GM12864 (cell line): ENCODE data around the gene SHISA7.
"Not testable (repeated sequence)": the region's sequence is repeated elsewhere in the genome, so short reads cannot be mapped to it uniquely, and the experiment has no call there.

Experiments
- DNase-seq: peaks from one replicate; pipeline ENCODE4 v3.0.0-alpha.2; 2011; ENCODE audit warnings: low read depth
- H3K4me3 ChIP-seq: 2 replicates; pipeline ENCODE4 v1.5.1; 2011; ENCODE audit warnings: mild to moderate bottlenecking, low read depth, low read length, control low read depth
- CTCF ChIP-seq: IDR thresholded peaks from 2 replicates; pipeline ENCODE4 v1.5.1; 2011; ENCODE audit warnings: low read depth, mild to moderate bottlenecking, moderate library complexity, low read length, control low read depth, inconsistent platforms; ENCODE audit errors: missing control alignments

Gene SHISA7

GRCh38 chr19:55451163-55451964 lies 8.3 kb upstream of the SHISA7 start:
- no peak for TF ChIP-seq CTCF
- no peak overlapping the region for H3K4me3 ChIP-seq
- DNase-seq = no peak

GRCh38 chr19:55449469-55449868 lies 6.4 kb upstream of the SHISA7 start:
- TF ChIP-seq CTCF = no peak
- DNase-seq = no peak

GRCh38 chr19:55448175-55448490 lies 5.0 kb upstream of the SHISA7 start:
- DNase-seq, H3K4me3 ChIP-seq: not testable (repeated sequence)

More at GRCh38 chr19:55449469-55449868, 6.4 kb upstream of the SHISA7 start:
- H3K4me3 ChIP-seq = no peak overlapping the region

- no peak for DNase-seq
Measured at GRCh38 chr19:55447421-55448174, 4.5 kb upstream of the SHISA7 start.

GRCh38 chr19:55446060-55446459 lies 3.0 kb upstream of the SHISA7 start:
- TF ChIP-seq CTCF = no peak
- no peak for DNase-seq
- no peak overlapping the region for H3K4me3 ChIP-seq

More at GRCh38 chr19:55447421-55448174, 4.5 kb upstream of the SHISA7 start:
- TF ChIP-seq CTCF = no peak
- no peak overlapping the region for H3K4me3 ChIP-seq

- no peak overlapping the region for H3K4me3 ChIP-seq
- TF ChIP-seq CTCF = no peak
- no peak for DNase-seq
Measured at GRCh38 chr19:55444646-55445045, 1.5 kb upstream of the SHISA7 start.

GRCh38 chr19:55443824-55444480 lies 852 bp upstream of the SHISA7 start:
- no peak for TF ChIP-seq CTCF
- no peak overlapping the region for H3K4me3 ChIP-seq
- DNase-seq = no peak
